Activated CD4-positive, alpha-beta T cell treated with anti-CD3 and anti-CD28 coated beads, Interleukin-2, amount 50 U/mL, for 24 hours (primary cell): ENCODE results near the gene SRRM4.

ENCODE experiments used
- DNase-seq, 2 donors: peaks; one replicate each; pipeline ENCODE4 v3.0.0-alpha.2; 2020; ENCODE audit warnings: low read depth in 1 of 2, low spot score in 1 of 2

Gene SRRM4

DNA sequence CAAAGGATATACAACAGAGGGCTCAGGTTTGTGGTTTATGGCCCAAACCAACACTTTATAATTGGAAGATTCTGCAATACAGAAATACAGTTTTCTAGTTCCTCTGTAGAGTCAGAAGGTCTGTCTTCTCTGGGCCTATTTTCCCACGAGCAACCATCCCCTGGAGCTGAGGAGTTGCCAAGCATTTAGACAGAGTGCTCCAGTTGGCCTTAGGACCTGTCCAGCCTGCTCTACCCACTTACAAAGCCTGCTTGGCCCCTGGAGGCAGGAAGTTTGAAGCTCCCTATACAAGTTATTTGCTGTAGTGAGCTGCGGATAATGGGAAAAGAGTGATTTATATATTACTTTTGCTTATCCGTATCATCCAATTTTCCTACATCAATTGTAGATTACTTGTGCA, 136.6 kb downstream of the SRRM4 start:
- DNase-seq: no peak

DNA sequence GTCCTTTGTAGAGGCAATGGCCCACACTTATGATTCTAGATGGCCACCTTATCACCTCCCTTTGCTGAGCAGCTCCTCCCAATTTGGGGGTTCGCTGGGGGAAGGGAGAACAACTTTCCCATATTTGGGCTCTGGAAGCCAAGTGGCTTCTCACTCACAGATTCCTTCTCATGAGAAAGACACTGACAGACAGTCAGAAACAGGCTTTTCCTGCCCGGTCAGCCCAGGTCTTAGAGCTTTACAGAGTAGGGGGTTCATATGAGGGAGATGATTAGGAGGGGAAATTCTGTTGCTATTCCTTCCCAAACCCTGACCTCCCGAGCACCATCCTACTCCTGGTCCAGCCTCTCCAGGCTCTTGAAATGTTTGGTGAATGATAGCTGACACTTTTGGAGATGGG, 137.3 kb downstream of the SRRM4 start:
- no peak for DNase-seq

GRCh38 chr12:119122047-119122446, 140.7 kb downstream of the SRRM4 start:
- no peak for DNase-seq

- DNase-seq: no peak
These were observed 141.4 kb downstream of the SRRM4 start for GRCh38 chr12:119122751-119123150.

DNA sequence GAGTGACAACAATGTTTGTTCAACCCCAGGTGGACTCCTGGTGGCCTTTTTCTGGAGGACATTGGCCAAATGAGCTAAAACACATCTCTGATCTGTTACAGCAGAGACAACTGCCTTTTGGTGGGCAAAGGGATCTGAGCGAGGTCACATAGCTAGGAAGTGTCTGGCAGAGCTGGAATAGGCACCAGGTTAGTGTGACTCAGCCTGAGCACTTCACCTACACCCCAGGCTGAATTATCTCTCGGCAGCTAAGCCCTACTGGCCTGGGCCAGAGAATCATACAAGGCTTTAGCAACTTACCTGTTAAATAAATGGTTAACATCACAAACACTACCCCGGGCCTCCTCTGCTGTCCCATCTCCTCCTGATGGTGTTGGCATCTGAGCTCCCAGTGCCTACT, 147.2 kb downstream of the SRRM4 start:
- no peak for DNase-seq

- DNase-seq: no peak
These were observed 148.6 kb downstream of the SRRM4 start for GRCh38 chr12:119129827-119130434.

GRCh38 chr12:119130523-119130922, 149.2 kb downstream of the SRRM4 start:
- no peak for DNase-seq

- no peak for DNase-seq
These were observed 153.1 kb downstream of the SRRM4 start for GRCh38 chr12:119134284-119135072.

- DNase-seq: no peak
These were observed 155.6 kb downstream of the SRRM4 start for GRCh38 chr12:119136811-119137410.

GRCh38 chr12:119139448-119139847, 158.1 kb downstream of the SRRM4 start:
- DNase-seq: no peak

DNA sequence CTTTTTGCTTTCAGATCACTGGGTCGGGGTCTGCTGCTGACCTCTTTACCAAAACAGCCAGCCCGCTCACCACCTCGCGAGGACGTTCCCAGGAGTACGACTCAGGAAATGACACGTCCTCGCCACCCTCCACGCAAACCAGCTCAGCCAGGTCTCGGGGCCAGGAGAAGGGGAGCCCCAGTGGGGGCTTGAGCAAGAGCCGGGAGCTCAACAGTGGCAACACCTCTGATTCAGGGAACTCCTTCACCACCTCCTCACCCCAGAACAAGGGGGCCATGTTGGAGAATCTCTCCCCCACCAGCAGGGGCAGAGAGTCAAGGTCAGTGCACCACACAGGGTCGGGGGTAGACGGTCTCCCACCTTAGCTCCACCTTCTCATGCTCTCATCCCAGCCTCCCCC, 164.0 kb downstream of the SRRM4 start:
- no peak for DNase-seq

GRCh38 chr12:119147847-119148448, 166.6 kb downstream of the SRRM4 start:
- no peak for DNase-seq

DNA sequence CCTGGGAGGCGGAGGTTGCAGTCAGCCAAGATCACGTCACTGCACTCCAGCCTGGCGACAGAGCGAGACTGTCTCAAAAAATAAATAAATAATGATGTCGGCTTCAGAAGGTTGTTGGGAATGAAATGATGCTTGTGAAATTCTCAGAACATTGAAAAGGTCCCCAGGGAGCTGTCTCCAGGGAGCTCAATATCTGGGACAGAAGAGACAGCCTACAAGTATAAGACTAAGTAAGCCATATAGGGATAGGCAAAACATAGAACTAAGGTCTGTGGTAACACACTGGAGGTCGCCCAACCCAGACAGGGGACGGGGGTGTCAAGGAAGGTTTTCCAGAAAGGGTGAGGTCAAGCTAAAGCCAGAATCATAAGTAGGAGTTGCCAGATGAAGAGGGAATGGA, 167.9 kb downstream of the SRRM4 start:
- no peak for DNase-seq

DNA sequence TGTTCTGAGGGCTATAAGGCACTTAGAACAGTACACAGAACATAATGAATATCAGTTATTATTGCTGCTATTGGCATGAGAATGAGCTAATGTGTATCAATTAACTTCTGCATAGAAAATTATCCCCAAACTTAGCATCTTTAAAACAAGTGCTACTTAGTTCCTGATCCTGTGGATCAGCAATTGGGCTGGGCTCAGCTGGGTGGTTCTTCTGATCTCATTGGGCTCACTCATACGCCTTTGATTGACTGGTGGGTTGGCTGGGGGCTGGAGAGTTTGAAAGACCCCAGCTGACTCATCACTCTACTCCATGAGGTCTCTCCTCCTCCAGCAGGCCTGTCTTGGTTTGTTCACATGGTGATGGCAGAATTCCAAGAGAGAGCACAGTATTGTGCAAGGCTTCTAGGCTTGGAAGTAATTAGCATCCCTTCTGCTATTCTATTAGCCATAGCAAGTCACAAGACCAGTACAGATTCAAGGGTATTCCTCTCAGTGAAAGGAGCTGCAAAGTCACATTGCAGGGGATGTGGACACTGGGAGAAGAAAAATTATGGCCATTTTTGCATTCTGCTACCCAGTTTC, 170.2 kb downstream of the SRRM4 start:
- DNase-seq: no peak

- DNase-seq: no peak
These were observed 172.4 kb downstream of the SRRM4 start for GRCh38 chr12:119153477-119154434.

GRCh38 chr12:119154435-119154818, 173.1 kb downstream of the SRRM4 start:
- DNase-seq: no peak

DNA sequence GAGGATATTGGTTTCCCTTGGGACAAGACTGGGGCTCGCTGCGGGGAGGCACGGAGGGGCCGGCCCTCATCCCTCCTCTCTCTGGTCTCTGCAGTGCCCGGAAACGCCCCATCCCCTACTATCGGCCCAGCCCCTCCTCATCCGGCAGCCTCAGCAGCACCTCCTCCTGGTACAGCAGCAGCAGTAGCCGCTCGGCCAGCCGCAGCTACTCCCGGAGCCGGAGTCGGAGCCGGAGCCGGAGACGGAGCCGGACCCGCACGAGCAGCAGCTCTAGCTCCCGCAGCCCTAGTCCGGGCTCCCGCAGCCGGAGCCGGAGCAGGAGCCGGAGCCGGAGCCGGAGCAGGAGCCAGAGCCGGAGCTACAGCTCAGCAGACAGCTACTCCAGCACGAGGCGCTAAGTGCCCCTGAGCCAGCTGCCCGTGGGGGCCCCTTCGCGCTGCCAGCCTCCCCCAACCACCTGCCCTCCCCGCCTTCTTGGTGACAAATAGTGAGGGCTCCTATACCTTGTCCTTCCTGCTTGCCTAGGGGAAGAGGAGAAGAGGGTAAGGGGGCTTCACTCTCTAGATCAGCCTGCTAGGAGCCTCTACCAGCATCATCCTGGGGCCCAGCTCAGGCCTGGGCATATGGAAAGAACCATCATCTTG, 175.2 kb downstream of the SRRM4 start:
- DNase-seq: no peak

- no peak for DNase-seq
These were observed 176.2 kb downstream of the SRRM4 start for GRCh38 chr12:119157528-119157927.

GRCh38 chr12:119157978-119158377, 176.6 kb downstream of the SRRM4 start:
- no peak for DNase-seq

DNA sequence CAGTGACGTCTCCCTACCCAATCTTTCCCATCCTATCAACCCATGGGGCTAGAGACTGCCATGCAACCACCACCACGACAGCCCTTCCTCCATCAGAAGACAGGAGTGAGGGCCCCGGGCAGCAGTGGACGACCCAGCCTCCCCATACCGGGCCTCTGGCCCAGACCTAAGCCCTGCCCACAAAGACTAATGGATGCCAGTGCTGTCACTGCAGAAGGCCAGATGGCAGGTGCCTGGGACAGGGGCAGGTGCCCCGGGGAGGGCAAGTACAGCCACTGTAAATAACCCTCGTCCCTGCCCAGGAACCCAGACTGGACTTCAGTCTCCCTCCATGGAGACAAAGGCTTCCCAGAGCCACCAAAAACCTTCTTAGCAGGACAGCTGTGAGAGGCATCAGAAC, 177.1 kb downstream of the SRRM4 start:
- DNase-seq: no peak
